ENCODE measurements around the gene ABLIM2.

Gene ABLIM2

DNA sequence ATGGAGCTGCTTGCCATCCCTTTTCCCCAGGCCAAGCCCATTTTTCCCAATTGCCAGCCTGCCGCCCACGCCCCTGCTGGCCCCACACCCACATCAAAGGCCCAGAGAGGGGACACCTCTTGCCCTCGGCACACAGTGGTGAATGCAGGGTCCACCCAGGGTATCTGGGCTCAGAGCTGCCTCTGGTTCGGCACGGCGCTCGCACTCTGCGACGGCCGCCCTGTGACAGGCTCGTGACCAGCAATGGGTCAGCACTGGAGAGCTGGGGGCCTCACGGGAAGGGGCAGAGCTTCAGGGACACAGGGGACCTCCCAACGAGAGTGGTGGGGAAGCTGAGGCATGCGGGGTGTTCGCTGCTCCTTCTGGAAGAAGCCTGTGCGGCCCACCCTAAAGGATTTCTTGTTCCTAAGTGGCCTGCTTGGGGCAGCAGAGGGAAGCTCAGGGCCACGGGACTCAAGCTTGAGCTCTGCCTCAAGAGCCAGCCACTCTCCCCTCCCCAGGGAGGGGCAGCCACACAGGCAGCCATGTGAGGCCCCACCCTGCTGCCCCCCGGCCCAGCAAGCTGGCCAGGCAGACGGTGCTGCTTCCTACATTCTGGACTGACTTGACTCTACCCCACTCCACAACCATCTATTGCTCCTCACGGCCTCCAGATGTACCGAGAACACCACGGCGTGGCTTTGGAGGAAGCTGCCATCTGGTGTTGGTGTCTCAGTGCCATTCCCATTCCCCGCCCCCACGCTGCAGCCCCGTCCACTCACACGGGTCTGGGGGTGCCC, 73.7 kb downstream of the ABLIM2 start:
- no peak for DNase-seq (ENCODE audit: low spot score)

DNA sequence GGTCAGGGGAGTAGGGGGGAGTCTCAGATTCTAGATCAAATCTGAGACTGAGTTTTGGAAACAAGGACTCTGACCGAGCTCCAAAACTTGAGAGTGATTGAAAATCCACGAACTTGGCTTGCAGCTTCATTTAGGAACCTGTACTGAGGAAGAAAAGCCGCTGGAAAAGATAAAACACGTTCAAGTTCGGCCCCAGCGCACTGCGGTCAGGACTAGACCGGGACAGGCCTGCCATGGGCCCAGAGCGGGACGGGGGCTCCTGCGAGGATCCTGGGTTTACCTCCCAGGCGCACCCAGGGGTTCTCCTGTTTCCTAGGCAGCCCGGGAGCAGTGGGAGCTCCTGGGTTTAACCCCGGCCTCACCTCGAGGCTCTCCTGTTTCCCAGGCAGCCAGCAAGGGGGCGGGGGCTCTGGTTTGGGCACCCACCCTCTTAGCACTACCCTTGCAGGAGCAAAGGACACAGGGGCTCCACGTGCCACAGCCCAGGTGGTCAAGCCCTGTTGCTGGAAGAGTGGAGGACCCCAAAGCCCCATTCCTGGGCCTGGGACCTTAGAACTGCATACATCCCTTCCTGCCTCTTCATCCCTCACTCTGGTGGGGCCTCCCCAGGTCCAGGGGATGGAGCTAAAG, 74.5 kb downstream of the ABLIM2 start:
- no peak for DNase-seq (ENCODE audit: low spot score)

DNA sequence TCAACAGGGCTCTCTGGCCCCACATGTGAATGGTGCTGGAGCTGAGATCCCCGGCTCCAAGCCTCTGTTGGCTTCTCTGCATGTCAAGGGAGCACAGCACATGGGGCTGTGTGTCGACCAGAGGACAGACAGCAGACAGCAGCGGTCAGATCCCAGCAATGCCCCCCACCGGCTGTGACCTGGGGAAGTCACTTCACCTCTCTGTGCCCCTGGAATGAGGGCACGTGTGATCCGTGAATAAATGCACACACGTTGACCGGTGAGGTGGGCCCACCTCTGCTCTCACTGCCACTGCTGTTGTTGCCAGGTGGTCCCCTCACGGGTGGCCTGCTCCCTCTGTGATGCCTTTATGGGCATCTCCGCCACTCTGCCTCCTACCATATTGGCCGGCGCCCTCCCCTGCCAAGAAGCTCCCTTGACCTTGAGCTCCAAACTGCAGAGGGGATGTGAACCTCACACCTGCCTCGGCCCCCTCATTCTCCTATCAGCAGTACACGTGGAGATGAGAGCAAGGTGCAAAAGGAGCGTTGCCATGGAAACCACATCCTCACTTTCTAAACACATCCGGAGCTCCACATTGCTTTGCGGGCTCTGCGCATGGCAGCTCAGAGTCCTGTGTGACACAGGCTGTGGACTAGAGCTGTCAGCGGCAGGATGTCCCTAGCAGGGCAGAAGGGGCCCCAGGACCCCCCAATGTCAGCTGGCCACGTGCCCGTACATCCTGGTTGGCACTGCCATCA, 75.4 kb downstream of the ABLIM2 start:
- DNase-seq (ENCODE audit: low spot score) = no peak

DNA sequence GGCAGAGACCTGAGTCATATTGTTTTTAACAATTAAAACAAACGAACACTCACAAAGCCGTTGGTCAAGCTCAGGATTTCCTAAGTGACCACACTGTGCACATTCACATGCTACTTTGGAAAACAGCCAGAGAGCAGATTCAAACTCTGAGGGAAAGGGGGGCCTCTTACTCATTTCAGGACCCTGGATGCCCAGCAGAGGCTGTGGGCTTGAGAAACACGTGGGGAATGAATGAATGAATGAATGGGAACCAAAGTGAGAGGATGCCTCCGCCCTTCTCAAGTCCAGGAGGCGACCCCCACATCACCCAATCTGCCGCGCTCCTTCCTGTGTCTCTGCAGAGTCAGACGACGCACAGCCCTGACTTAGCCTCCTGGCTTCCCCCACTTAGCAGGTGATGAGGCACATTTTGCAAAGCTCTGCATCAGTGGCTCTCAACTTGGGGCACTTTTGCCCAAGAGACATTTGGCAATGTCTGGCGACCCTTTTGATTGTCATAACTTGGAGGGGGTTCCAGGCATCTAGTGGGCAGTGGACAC, 76.0 kb downstream of the ABLIM2 start:
- DNase-seq (ENCODE audit: low spot score) = no peak

DNA sequence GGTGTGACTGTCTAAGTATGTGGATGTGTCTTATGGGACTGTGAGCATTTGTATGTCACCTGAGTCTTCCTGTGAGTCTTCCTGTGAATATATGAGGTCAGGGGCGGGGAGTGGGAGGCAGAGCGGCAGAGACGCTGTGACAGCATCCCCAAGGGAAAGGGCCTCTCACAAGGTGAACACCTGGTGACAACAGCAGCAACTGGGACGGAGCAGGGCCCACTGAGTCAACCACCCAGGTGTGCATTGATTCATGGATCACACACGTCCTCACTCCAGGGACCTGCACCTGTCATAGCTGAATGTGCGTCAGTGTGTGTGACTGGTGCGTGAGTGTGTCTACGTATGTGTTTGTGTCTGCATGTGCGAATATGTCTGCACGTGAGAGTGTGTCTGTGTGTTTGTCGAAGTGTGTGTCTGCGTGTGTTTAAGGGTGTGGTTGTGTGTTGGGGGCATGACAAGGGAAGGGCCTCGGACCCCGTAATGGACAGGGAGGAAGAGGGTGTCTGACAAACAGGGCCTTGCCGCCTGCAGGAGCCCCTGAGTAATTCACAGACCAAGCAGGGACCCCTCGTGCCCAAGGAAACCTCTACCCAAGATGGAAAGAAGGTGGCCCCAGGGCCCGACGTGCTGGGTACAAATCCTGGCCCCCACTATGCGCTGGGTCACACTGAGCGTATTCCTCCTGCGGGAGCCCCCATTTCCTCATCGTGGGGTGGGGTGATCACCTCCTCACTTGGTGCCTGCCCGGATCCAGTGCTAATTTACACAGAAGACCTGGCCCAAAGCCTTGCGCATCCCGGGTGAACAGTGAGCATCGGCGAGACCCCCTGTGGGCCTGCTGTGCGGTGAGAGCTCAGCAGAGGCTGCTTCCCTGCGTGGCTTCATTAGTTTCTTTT, 76.7 kb downstream of the ABLIM2 start:
- no peak for DNase-seq (ENCODE audit: low spot score)

DNA sequence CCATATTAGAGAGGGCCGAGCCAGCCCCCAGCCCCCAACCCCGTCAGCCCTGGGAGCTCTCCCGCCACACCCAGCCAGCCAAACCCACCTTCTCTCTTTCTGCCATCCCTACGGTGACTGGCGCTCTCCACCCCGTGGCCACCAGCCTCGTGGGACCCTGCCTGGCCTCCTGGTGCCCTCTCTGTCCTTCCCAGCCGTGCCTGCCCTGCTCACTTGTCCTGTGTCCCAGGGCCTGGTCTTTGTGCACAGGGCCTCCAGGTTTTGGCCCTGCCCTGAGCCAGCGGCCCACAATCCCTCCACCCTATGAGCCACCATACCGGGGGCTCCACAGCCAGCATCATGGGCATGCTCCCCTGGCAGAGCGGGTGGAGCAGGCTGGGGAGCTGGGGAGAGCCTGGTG, 77.4 kb downstream of the ABLIM2 start:
- DNase-seq (ENCODE audit: low spot score) = no peak

DNA sequence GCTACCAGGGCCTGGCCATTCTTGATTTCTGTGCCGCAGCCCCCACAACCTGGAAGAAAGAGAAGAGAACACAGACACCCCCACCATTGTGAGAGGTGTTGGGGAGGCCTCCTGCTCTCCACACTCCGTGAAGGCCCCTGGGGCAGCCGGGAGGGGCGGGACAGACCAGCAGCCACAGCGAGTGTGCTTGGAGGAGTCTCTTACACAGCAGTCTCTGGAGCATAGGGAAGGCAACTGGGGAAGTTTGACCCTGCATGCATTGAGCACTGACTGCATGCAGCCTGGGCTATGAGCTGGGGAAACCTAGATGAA, 77.9 kb downstream of the ABLIM2 start:
- DNase-seq (ENCODE audit: low spot score) = no peak

DNA sequence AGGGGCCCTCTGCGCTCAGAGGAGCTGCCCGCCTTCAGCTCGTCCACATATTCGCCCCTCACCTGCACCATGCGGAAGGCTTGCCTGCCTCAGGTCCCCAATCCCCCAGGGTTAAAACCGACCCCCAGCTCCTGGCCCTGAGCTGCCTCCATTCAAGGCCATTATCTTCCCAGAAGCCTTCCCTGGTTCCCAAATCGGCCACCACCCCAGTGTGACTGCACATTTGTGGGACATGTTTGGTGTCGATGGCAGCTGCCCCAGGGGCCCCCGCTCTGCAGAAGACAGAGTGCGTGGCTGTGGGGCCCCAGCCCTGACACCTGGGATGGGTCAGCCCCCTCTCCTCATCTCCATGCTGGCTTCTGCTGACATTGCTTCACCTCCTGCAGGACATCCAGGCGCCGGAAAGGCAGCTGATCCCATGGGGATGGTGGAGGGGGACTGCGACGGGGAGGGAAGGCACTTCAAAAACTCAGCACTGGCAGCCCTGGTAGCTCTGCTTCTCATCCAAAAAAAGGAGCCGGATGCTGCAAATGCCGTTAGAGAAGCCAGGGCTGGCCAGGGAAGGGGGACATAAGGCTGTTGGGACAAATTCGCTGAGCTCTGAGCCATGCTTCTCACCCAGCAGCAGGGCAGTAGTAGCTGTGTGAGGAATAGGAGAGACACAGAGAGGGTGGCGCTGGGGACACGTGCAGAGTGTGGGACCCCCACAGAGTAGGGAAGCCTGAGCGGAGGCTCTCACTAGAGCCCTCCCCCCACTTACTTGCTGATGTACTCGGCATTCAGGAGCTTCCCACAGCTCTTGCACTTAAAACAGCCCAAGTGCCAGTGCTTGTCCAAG, 78.5 kb downstream of the ABLIM2 start:
- no peak for DNase-seq (ENCODE audit: low spot score)

DNA sequence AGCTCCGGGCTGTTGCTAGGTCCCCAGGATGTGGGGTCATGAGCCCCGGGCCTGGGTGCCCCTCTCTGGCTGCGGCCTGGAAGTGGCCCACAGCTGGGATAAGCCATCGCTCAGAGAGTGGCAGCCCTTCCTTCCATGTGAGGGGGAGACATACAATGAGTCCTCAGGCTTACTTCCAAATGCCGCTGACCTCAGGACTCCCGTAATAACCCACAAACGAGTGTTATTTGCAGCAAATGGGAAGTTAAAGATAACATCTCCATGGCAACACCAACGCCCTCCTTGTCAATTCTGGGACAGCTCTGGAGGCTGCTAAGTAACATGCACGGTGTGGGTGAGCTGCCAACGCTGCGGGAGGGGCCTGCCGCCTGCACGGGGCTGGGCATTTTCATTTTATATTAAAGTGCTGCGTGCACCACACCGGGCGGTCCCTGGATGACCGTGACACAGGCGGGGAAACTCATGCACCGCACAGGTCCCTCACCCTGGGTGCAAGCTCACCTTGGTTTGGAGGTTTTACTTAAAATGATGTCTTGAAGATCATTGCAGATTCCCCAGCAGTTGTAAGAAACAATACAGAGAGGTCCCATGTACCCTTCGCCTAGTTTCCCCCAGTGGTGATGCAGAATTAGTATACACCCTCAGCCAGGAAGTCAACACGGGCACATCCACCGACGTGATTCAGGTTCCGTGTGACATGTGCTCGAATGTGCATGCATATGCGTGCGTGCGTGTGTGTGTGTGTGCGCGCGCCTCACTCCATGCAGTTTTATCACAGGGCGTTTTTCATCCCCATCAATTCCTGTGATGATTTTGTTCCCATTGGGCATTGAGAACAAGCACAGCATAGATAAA, 79.4 kb downstream of the ABLIM2 start:
- peak; percentile 0 for DNase-seq (ENCODE audit: low spot score)

DNA sequence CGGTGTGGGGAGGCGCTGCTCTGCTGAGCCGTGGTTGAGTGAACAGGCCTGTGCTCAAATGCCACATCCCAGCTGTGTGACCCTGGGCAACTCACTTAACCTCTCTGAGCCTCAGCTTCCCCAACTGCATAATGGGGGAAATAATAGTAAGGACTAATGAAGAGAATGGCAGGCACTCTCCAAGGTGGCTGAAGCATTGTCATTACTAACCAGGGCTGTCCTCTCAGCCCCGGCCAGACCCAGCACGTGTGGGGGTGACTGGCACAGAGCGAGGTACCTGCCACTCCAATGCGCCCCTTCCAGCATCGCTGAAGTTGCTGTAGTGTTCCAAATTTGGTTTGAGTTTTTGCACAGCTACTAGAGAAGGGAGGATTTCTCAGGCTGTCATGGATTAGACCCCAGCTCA, 80.0 kb downstream of the ABLIM2 start:
- no peak for DNase-seq (ENCODE audit: low spot score)

DNA sequence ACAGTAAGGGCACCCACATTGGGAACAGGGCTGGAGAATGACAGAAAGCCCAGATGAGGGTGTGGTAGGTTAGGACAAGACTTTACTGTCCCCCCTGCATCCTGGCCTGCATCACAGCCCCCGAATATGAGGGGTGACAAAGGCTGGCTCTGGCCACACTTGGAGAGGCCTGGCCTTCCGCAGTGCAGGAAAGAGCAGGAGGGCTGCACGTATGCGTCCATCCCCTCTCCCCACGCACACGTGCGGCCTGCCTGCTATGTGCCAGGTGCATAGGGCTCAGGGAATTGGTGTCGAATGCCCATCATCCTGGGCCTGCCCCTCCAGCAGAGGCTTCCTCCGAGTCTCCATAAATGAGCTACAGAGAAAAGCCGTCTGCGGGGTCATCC, 80.5 kb downstream of the ABLIM2 start:
- DNase-seq (ENCODE audit: low spot score) = no peak

DNA sequence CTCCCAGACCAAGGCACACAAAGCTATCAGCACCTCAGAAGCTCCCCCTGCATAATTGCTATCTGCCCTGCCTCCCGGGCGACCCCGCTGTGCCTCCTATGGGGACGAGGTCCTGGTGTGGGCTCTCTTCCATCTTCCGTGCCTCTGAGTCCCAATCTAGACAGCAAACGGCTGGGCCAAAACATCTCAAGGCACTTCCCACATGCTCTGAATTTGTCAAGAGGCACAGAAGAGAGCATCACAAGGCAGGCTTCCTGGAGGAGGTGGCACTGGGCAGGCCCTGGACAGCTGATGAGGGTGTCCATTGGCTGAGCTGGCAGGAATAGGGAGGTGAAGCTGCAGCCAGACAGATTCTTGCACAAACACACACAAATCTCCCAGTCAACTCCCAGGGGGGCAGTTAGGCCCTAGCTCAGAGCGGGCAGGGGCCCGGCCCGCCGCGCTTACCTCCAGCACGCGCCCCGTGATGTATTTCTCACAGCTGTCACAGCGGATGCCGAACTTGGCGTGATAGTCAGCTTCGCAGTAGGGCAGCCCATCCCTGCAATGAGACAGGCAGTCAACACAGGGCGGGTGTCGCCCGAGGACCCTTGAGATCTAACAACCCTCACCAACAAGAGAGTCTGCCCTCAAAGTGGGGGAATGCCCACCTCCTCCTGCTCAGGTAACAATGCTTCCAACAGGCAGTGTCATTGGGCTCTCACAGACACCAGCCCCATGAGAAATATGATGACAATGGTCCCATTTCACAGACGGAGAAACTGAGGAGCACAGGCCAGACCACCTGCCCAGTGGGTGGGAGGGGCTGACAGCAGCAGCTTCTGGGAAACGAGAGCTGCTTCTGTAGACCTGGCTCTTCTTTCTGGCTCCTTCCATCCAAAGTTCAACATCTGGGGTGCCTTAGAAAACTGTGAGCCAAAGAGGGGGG, 81.2 kb downstream of the ABLIM2 start:
- no peak for DNase-seq (ENCODE audit: low spot score)

DNA sequence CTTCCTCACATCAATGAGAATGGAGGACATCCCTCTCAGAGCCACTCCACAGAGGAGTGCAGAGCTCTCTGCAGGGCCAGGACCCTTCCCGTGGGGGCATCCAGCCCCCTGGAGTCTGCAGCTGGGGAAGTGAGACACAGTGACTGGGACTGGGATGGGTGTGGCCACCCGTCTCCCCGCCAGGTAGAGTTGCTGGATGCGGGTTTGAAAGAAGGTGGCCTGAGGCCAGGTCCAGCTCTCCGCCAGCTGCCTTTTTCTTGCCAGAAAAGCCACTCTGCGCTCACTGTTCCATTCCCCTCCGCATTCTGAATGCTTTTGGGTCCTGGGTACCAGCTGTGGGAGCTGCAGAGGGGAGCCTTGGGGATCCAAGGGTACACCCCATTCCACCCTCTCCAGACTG, 82.6 kb downstream of the ABLIM2 start:
- no peak for DNase-seq (ENCODE audit: low spot score)

DNA sequence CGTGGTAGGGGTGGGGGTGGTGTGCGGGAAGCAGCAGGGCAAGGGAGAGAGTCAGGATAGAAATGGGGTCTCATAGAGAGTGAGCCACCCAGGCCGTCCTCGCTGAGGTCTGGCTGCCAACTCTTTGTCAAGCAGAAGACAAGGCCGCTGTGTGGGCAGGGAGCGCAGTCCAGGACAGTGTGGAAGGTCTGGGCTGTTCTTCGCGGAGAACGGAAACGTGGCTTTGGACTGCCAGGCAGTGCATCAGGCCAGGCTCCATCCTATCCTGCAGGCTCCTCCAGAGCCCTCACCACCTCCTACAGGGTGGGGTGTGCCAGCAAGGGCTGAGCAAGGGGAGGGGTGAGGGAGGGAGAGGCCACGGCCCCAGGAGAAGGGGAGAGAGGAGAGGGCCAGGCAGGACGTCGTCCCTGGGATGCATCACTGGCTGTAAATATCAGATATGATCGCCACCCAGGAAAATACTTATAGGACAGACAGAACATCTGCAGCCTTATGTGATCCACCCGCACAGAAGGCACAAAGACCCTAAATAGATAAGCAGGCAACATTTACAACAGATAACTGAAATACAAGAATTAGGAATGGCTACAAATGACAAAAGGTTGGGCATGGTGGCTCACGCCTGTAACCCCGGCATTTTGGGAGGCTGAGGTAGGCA, 85.3 kb downstream of the ABLIM2 start:
- no peak for DNase-seq (ENCODE audit: low spot score)

DNA sequence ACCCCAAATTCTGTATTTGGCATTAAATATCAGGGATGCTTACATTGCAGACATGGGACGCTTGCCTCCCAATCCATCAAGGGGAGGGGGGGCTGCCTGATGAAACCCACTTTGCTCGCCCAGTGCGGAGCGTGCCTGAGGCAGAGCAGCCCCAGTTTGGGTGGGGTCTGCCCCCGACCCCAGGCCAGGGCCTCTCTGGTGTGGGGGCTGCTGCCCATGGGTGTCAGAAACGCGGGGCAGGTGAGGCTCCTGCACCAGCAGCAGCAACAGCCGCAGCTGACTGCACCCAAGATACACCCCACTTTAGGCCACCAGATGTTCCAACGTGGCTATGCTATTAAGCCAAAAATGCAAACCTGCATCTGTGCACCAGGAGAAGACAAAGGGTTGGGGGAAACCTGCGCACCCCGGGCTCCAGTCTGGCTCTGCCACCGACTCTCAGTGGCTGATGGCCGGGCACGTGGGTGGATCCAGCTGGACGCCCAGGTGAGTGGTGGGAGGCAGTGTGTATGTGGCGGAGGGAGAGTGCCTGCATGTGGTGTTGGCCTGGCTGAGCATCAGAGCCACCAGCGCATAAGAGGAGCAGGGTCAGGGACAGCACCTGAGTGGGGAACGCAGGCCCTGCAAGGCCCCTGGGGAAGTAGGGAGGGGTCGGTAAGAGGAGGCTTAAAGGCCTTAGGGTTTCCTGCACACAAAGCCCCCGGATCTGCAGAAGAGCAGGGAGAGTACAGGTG, 86.2 kb downstream of the ABLIM2 start:
- DNase-seq (ENCODE audit: low spot score) = no peak

DNA sequence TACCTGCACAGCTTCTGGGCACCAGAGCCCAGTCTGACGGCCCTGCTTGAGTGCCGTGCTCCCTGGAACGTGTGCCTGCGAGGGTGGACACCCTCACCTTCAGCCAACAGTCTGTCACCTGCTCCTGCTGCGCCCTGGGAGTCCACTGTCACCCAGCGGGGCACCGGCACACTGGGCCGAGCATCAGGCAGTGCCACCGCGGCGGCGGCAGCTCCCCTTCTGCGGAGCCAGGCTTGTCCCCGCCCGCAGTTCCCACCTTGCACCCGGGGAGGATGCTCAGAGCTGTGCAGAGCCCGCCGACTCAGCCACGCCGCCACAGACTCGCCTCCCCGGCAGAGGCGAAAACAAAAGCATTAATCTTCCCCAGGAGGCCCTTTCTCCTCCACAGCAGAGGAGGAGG, 86.8 kb downstream of the ABLIM2 start:
- no peak for DNase-seq (ENCODE audit: low spot score)

DNA sequence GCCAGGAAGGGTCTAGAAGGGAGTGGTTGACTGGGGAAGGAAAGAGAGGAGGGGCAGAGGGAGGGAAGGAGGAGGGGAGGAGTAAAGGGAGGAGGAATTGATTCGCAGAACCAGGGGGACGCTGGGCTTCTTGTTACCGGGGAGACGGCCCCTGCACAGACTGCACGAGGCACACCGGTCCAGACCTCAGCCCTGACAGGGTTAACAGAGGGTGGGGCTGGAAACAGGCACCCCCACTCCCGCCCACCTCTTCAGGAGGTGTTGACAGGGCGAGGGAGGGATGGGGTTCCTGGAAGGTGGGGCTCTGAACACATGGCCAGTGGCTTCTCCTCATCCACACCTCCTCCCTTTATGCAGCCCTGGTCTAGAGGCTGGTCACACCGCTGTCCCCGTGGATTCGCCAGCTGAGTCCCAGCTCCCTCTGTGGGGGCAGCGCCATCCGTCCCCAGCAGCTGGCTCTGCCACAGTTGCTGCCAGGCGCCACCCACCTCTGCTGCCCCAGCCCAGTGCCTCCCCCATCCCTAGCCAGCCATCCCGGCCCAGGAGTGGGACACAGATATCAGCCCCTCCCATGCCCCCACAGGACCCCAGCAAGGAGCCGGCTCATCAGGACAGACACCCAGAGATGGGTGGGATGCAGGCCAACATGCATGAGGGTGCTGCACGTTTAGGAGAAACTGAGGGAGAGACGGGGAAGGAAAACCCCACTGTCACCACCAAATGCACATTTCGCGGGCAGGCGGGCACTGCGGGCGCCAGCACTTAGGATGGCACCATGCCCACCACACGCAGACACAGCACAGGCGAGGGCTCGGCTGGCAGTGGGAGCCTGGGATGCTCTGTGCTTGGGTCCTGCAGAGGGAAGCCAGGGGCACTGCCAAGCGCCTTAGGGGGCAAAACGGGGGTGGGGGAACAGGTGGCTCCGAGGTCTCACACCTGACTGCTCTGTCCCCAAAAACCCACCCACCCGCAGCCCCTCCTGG, 87.6 kb downstream of the ABLIM2 start:
- no peak for DNase-seq (ENCODE audit: low spot score)

Data from CD4-positive, alpha-beta T cell treated with Interleukin-2 at 100 ng/mL for 4 hours (primary cell).